HuH-7.5 (cell line): ENCODE results near the gene RSPO4.
"Not testable (repeated sequence)": the region's sequence is repeated elsewhere in the genome, so short reads cannot be mapped to it uniquely, and the experiment has no call there.

Experiments used
- DNase-seq: peaks from one replicate; pipeline ENCODE4 v3.0.0; 2011; ENCODE audit warnings: low spot score

Gene RSPO4

DNA sequence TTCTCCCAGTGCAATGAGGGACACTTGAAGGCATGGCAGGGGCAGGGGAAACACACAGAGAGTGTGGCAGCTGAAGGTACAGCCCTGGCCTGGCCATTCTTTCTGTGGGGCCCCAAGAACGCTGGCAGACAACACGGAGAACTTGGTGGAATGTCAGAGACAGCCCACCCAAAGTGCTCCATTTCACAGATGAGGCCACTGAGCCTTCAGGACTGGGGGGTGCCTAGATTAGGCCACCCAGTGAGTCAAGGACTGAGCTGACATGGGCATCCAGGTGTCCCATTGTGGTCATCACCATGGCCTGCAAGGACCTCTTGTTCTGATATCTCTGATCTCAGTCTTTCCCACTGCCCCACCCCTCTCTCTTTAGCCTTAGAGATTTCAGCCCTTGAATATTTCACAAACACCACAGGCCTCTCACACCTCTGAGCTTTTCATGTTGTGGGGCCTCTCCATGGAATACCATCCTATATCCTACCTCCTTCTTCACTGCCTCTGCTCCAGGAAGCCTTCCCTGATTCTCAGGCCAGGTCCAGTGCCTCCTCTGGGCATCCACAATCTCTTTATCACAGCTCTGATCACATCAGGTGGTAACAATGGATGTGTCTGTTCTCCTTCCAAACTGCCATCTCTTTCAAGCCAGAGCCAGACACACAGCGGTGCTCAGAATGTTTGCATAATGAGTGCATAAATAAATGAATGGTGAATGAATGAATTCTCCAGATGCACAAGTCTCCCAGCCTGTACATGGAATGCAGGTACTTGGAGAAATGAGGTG, 2.0 kb upstream of the RSPO4 start:
- DNase-seq, result no peak

DNA sequence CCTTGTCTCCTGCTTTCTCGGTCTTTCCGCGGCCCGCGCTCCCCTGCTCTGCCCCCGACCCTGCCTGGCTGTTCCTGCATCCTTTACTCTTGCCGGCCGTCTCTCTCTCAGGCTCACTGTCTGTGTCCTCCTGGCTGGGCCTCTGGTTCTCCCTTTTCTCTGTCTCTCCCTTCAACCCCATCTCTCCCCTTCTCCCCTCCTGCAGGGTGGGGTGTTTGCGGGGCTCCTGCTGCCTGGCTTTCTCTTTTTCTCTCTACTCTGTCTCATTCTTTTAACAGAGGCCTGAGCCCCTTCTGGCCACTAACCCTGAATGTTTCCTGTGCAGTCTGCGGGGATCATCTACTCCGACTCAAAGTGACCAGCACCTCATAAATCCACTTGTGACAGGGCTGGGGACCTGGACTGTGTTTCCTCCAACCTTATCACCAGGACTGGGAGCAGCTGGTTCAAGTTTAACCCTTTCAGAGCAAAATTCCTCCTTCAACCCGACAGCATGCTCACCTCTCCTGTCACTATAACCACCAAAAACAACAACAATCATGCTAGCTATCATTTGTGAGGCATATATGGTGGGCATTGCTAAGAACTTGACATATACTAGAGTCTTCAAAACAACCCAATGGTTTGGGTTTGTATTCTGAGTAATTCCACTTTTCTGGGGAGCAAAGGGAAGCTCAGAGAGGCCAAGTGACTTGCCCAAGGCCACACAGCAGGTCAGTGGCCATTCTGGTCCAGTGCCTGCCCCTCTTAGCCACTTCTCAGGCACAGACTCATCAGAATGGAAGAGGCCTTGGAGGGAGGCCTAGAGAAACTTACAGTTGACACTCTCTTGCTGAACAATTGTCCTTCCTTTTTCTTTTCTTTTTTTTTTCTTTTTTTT, 811 bp upstream of the RSPO4 start:
- no peak for DNase-seq

DNA sequence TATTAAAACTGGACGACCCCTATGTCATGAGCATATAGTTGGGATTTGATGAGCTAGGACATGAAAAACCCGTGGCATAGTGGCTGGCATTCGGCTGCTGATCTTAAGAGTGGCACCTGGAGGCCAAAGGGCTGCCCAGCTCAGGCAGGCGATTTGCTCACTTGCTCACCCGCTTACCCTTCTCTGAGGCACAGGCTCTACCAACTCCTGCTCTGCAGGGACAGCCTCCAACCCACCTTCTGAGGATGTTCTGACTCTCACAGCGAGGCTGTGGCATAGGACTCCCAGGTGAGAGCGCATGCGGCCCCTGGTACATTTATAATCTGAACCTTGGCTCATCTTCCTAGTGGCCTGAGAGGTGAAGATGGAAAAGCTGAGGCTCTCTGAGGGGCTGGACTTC, 995 bp downstream of the RSPO4 start:
- DNase-seq, result no peak

DNA sequence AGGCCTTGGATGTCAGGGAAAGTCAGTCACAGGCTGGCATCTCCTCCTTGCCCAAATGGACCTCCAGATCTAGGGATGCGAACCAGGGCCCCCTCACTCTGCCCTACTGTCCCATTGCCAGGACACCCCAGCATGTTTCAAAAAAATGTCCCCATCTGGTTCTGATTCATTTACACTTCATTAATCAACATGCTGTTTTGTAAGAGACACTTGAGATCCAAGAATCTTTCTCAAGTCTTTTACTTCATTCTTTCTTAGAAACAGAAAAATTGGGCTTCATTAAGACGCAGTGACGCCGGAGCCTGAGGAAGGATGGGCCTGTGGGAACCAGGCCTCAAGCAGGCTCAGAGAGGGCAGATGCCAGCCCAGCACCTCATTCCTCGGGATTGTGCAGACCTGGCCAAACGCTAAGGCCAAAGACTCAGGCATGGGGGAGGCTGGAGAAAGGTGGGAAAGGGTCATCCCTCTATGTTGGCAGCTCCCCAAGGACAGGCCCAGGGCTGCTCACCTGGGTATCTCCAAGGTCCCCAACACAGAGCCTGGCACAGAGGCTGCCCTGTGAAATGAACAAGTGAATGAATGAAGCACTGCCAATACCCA, 3.8 kb downstream of the RSPO4 start:
- no peak for DNase-seq

- no peak for DNase-seq
These were observed 4.6 kb downstream of the RSPO4 start for GRCh38 chr20:997486-997885.

DNA sequence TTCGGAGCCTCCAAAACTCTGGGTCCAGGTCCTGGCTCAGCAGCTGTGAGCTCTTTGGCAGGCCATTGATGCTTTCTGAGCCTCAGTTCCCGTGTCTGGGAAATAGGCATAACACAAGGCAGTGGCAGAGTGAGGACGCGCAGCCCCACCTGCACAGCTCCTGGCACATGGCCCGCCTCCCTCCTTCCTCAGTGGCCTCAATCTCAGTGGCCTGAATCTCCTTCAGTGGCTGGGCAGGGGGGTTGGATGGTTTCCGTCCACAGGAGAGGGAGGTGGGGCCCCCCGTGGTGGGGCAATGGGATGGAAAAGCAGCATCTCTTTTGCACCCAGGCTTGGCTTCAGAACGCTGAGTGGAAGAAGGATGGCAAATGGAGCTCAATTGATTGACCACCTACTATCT, 5.1 kb downstream of the RSPO4 start:
- DNase-seq, result no peak

GRCh38 chr20:995170-995569, 6.9 kb downstream of the RSPO4 start:
- DNase-seq, result no peak

DNA sequence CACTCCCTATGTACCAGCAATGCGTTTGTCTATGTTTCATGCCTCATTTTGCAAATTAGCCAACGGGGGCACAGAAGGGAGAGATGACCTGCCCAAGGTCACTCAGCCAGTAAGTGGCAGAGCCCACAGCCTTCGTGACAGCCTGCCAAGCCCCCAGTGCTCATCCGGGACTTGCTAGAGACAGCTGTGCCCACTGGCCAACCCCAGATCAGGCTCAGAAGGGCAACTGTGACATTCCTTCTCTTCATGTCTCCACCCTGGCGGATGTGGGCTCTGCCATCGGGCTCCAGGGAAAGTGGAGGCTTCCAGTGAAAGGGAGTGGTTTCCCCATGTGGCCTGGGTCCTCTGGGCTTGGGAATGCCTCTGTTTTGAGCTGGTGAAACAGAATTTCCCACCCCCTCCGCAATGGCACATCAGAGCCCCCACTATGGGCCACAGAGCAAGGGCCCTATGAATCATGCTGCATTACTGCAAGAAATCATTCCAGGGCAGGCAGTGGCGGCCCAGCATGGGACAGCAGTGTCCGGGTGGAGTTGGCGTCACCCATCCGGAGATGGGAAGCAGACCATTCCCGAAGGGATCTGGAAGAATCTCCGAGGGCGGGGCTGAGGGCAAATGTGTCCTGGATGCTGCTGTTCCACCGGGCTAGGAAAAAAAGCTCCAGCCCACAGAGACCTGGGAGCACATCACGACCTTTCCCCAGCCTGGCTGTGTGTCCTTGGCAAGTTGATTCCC, 9.1 kb downstream of the RSPO4 start:
- no peak for DNase-seq

GRCh38 chr20:991850-992249, 10.3 kb downstream of the RSPO4 start:
- DNase-seq, result no peak

DNA sequence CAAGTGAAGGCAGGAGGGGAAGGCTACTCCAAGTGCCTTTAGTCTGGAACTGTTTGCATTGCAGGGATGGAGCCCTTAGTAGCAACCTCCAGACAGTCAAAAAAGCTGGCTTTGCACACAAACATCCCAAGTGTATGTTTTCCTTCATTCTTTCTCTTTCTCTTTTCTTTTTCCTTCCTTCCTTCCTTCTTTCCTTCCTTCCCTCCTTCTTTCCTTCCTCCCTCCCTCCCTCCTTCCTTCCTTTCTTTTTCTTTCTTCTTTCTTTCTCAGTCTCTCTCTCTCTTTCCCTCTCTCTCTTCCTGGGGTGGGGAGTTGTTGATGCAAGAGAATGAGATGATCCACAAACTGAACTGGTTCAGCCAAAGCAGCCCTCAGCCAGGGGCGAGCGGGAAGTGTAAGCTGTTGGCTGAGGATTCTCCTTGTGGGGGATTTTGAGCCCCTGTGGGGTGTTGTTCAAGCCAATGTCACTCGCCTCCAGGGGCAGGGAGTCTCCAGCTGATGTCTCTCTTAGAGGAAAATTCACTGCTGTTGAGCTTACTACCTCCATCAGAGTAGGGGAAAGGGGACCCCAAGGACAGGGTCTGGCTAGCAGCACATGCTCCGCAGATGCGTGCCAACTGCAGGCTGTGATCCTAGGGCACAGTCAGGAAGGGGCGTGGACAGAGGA, 11.7 kb downstream of the RSPO4 start:
- DNase-seq, result no peak

DNA sequence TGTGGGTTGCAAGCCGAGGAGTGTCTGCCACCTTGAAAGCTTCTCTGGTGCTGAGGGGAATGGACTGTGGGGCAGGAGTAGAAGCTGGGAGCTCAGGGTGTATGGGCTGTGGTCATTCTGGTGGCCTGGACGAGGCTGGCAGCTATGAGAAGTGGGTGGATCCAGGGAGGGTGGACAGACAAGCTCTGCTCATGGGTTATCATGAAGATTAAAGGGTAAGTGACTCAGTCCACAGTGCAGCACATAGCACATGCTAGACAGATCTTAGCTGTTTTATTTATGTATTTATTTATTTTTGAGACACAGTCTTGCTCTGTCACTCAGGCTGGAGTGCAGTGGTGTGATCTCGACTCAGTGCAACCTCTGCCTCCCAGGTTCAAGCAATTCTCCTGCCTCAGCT, 13.8 kb downstream of the RSPO4 start:
- DNase-seq, result no peak

DNA sequence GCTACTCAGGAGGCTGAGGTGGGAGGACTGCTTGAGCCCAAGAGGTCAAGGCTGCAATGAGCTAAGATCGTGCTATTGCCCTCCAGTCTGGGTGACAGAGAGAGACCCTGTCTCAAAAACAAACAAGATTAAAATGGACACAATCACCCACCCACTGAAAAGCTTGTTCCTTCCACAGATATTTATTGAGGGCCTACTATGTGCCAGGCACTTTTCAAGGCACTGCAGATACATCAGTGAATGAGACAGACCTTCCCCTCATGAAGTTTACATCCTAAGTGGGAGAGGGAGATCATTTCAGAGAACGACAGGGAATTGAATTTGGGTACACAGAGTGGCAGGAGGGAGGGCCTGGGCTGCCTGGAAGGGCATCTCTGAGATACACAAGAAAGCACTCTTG, 14.4 kb downstream of the RSPO4 start:
- DNase-seq, result no peak

DNA sequence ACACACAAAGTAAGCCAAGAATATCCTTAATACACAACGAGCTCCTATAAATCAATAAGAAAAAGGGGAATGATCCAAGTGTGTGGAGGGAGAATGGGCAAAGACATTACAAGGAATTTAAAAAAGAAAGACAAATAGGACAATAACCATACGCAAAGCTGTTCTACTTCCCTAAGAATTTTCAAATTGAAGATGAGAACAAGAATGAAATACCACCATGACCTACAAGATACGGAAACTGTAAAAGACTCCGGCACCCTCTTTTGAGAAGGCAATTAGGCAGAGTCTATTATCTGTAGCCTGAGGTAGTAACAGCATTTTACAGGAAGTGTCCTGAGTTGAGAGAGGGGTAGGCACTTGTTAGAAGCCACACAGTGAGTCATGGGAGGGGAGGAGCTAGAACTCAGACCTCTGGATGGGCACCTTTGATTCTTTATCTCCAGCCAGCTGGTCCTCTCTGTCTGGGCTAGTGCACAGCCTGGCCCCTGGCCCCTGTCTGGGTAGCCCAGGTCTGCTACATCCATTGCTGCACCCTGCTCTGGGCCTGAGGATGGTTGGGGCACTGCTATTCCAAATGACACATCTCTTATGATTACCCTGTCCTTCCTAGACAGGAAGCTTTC, 15.3 kb downstream of the RSPO4 start:
- no peak for DNase-seq

- DNase-seq, result not testable (repeated sequence)
These were observed 17.1 kb downstream of the RSPO4 start for GRCh38 chr20:984994-985393.

DNA sequence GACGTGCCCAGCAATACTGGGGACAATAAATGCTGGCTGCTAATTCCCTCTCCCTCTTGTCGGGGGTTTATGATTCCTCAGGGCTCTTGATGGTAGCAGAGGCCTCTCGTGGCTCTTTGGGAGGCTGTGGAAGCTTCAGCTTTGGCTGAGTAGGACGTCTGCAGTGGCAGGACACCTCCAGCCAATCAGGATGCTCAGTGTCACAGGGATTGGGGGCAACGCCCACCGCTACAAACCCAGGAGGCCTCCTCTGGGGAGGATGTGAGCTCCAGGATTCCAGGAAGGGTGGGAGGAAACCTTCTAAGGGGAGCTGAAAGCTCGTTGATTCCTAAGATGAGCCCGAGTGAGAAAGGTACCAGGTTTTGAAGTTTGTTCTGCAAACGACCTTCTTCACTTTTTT, 19.4 kb downstream of the RSPO4 start:
- no peak for DNase-seq

- no peak for DNase-seq
These were observed 25.1 kb downstream of the RSPO4 start for GRCh38 chr20:977021-977420.

DNA sequence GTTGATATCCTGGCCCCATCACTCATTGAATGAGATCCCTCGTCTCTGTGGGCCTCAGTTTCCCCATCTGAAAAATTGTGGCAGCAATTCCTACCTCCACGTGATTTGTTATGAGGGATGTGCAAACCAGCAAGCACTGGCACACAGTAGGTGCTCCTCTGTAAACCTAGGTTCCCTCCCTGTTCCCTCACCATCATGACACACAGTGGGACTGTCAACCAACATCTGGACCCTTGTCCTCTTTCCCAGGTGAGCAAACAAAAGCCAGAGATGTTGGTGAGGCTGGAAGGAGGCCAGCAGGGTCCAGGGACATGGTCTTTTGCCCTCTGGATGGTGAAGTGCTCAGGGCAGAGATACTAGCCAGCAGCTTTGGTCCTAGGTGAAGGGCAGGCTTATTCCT, 26.1 kb downstream of the RSPO4 start:
- no peak for DNase-seq

DNA sequence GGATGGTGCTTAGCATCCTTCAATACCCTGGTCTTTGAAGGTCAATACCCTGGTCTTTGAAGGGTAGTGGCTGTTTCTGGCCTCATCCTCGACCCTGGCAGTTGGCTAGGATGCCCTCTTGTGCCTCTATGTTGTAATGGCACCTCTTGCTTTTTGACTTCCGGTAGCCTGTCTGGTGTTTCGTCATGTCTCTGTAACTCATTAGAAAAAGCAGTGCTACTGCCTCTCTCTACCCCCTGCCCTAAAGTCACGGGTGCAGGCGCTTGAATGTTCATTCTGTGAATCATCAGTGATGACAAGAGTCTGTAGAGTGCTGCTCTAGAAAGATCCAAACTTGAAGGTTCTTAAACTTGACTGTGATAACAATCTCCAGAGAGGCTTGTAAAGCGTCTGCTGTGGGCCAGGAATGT, 28.3 kb downstream of the RSPO4 start:
- peak; percentile 45 for DNase-seq

GRCh38 chr20:972256-972655, 29.9 kb downstream of the RSPO4 start:
- DNase-seq, result no peak

DNA sequence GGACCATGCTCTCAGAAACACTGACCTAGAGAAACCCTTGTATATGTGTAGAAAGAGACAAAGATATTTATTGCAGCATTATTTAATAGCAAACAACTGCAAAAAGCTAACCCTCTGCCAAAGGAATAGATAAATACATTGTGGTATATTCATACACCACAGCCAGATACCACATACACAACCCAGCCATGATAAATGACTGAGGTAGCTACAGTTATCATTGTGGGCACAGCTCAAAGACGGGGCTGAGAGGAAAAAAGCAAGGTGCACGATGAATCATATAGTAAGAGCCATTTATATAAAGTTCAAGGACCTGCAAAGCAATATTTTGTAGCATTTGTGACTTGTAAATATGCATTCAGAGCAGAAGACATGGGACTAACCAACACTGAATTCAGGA, 30.8 kb downstream of the RSPO4 start:
- no peak for DNase-seq

DNA sequence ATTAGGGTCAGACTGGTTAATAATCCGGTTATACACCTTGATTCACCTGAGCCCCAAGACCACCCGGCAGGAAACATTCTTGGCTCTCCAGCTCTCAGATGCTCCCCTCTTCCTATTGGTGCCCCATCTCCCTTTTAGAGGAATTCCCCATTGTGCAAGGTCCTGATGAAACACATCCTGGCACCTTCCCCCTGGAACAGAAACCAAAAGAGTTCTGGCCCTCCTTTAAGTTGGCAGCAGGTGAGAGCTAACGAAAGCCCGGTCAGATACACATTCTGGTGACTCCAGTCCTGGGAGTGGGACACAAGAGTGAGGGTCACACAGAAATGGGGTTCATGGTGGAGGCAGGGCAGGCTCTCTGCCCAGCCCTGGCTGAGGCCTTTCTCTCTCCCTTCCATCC, 32.2 kb downstream of the RSPO4 start:
- no peak for DNase-seq
